ENCODE results near the gene SDK1.

- no peak for TF ChIP-seq JUNB (IDR thresholded peaks at IDR 0.05; ENCODE audit: unreplicated experiment)
- TF ChIP-seq EZH2 (IDR thresholded peaks at IDR 0.05; ENCODE audit: low read depth, unreplicated experiment) = no peak
These were observed 404.2 kb downstream of the SDK1 start for GRCh38 chr7:3705258-3705657.

All from GM23338 (cell line).